ENCODE results near the gene APOL1. TPM values are rescaled to one million over a fixed set of nuclear protein-coding genes. Genes with fewer than 3 reads are reported as not detected.
A peak's percentile ranks its signal among the peaks of the same experiment; 100 is the strongest.

The APOL1 gene
- total RNA-seq, 4 donors from 2014 or later: 19.0 to 48.8 (median 28.0) TPM

DNA sequence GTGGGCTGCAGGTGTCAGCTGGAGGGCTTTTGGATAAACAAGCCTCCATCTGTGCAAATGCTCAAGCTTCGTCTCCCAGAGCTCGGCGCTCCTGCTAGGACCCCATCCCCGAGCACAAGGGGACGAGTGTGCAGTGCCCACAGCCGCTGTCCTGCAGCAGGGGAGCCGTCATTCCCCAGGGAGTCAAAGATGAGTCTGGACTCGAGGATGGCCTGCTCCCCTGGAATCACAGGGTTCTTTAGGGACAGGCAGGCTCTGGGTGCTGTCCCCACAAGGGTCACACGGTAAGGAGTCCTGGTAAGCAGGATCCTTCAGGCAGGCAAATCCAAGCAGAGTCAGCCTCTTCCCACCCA, 50.2 kb downstream of the APOL1 start:
- no peaks in the 10 kb centered on the region for H3K27me3 ChIP-seq
- peak overlapping the region; percentile 78 to 89 (median 84) for H3K27ac ChIP-seq (replicated peaks in 1 of 4)
- no peak for DNase-seq (ENCODE audit: extremely low spot score)
- H3K4me1 ChIP-seq: peaks cover 0 to 71% (median 57%) of the 10 kb centered on the region in 4 donors
- intact Hi-C loops (cut with DNase I): no loop called here
- H3K9me3 ChIP-seq: no peaks in the 10 kb centered on the region
- peaks cover 96 to 100% (median 99%) of the 10 kb centered on the region in 4 donors for H3K36me3 ChIP-seq
- no peak overlapping the region for H3K4me3 ChIP-seq
- peak in 1 of 2 donors; percentile 22 for TF ChIP-seq POLR2AphosphoS5 (IDR thresholded peaks at IDR 0.05)
- TF ChIP-seq, protein P1, sequence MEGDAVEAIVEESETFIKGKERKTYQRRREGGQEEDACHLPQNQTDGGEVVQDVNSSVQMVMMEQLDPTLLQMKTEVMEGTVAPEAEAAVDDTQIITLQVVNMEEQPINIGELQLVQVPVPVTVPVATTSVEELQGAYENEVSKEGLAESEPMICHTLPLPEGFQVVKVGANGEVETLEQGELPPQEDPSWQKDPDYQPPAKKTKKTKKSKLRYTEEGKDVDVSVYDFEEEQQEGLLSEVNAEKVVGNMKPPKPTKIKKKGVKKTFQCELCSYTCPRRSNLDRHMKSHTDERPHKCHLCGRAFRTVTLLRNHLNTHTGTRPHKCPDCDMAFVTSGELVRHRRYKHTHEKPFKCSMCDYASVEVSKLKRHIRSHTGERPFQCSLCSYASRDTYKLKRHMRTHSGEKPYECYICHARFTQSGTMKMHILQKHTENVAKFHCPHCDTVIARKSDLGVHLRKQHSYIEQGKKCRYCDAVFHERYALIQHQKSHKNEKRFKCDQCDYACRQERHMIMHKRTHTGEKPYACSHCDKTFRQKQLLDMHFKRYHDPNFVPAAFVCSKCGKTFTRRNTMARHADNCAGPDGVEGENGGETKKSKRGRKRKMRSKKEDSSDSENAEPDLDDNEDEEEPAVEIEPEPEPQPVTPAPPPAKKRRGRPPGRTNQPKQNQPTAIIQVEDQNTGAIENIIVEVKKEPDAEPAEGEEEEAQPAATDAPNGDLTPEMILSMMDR (IDR thresholded peaks at IDR 0.05): no peak
- 60% methylated on average over 3 of the region's 9 CpGs for WGBS

GRCh38 chr22:36303874-36304273, 50.9 kb downstream of the APOL1 start:
- H3K4me3 ChIP-seq: no peak overlapping the region
- no peaks in the 10 kb centered on the region for H3K9me3 ChIP-seq
- peaks cover 96 to 100% (median 99%) of the 10 kb centered on the region in 4 donors for H3K36me3 ChIP-seq
- H3K27ac ChIP-seq (replicated peaks in 1 of 4): peak overlapping the region; percentile 78 to 89 (median 84)
- 63% methylated on average over 7 of the region's 13 CpGs for WGBS
- DNase-seq (ENCODE audit: extremely low spot score): no peak
- H3K27me3 ChIP-seq: no peaks in the 10 kb centered on the region
- intact Hi-C loops (cut with DNase I): no loop called here
- TF ChIP-seq EP300 (IDR thresholded peaks at IDR 0.05) (no peak), POLR2AphosphoS5 (IDR thresholded peaks at IDR 0.05) (no peak), POLR2A (IDR thresholded peaks at IDR 0.05; ENCODE audit: low read depth) (no peak)
- TF ChIP-seq, protein P1 (IDR thresholded peaks at IDR 0.05): no peak
- peaks cover 0 to 74% (median 59%) of the 10 kb centered on the region in 4 donors for H3K4me1 ChIP-seq

GRCh38 chr22:36304429-36304828, 51.5 kb downstream of the APOL1 start:
- no peaks in the 10 kb centered on the region for H3K27me3 ChIP-seq
- H3K27ac ChIP-seq (replicated peaks in 1 of 4): peak overlapping the region; percentile 78 to 89 (median 84)
- WGBS: 49% methylated on average over 10 of the region's 10 CpGs
- no peak for DNase-seq (ENCODE audit: extremely low spot score)
- H3K4me1 ChIP-seq: peaks cover 0 to 76% (median 61%) of the 10 kb centered on the region in 4 donors
- TF ChIP-seq EP300 (IDR thresholded peaks at IDR 0.05) (no peak), POLR2A (IDR thresholded peaks at IDR 0.05; ENCODE audit: low read depth) (no peak), POLR2AphosphoS5 (IDR thresholded peaks at IDR 0.05) (peak; percentile 29 to 49)
- TF ChIP-seq, protein P1 (IDR thresholded peaks at IDR 0.05): no peak
- no peaks in the 10 kb centered on the region for H3K9me3 ChIP-seq
- no peak overlapping the region for H3K4me3 ChIP-seq
- intact Hi-C loops (cut with DNase I): no loop called here
- H3K36me3 ChIP-seq: peaks cover 96 to 100% (median 99%) of the 10 kb centered on the region in 4 donors

DNA sequence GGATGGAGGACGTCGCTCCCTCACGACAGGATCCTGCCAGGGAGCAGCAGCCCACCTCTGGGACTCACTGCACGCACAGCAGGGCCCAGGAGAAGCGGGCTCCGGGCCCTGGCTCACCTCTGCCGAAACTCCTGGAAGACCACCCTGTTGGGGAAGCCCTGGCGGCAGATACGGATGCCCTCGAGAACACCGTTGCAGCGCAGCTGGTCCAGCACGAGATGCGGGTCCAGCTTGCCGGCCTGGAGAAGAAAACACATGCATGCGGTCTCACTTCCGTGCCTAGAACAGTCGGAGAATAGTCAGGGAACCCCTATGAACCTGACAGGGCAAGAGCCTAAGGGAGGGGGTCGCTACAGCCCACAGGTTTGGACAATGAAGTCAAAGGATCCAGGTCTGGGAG, 52.9 kb downstream of the APOL1 start:
- Histone ChIP-seq H3K4me1 (peaks cover 0 to 78% (median 59%) of the 10 kb centered on the region in 4 donors), H3K27me3 (no peaks in the 10 kb centered on the region), H3K27ac (replicated peaks in 1 of 4) (peak overlapping the region; percentile 78 to 89 (median 84)), H3K9me3 (no peaks in the 10 kb centered on the region), H3K4me3 (no peak overlapping the region), H3K36me3 (peaks cover 96 to 100% (median 99%) of the 10 kb centered on the region in 4 donors)
- WGBS: 67% methylated on average over 15 of the region's 19 CpGs
- TF ChIP-seq, protein P1 (IDR thresholded peaks at IDR 0.05): no peak
- peak in 1 of 2 donors; percentile 21 for TF ChIP-seq POLR2AphosphoS5 (IDR thresholded peaks at IDR 0.05)
- intact Hi-C loops (cut with DNase I): no loop called here
- no peak for DNase-seq (ENCODE audit: extremely low spot score)

GRCh38 chr22:36306227-36306626, 53.3 kb downstream of the APOL1 start:
- Histone ChIP-seq H3K27me3 (no peaks in the 10 kb centered on the region), H3K27ac (replicated peaks in 1 of 4) (peak overlapping the region; percentile 78 to 89 (median 84)), H3K36me3 (peaks cover 96 to 100% (median 99%) of the 10 kb centered on the region in 4 donors), H3K4me1 (peaks cover 0 to 73% (median 56%) of the 10 kb centered on the region in 4 donors), H3K9me3 (no peaks in the 10 kb centered on the region), H3K4me3 (no peak overlapping the region)
- intact Hi-C loops (cut with DNase I): no loop called here
- no peak for DNase-seq (ENCODE audit: extremely low spot score)
- no peak for TF ChIP-seq POLR2AphosphoS5 (IDR thresholded peaks at IDR 0.05)
- no peak for TF ChIP-seq EP300 (IDR thresholded peaks at IDR 0.05)
- TF ChIP-seq POLR2A (IDR thresholded peaks at IDR 0.05; ENCODE audit: low read depth): no peak
- TF ChIP-seq, protein P1 (IDR thresholded peaks at IDR 0.05): no peak
- 83% methylated on average over 1 of the region's 18 CpGs for WGBS
